Heart right ventricle (tissue), 16 donors: ENCODE results near the gene OR4L1. TPM values are rescaled to one million over a fixed set of nuclear protein-coding genes. Genes with fewer than 3 reads are reported as not detected.

Experiments used
- ATAC-seq, 8 donors: fragments of 200-7000 bp; cut with Tn5 transposase; one replicate each; pipeline ENCODE4 v1.9.1; 2020; ENCODE audit warnings: mild to moderate bottlenecking in 8 of 8, moderate library complexity in 8 of 8, moderate number of reproducible peaks in 1 of 8
- DNase-seq, 2 donors: peaks; one replicate each; pipeline ENCODE4 v3.0.0-alpha.2; 2020
- H3K27ac ChIP-seq, 10 donors: fragments of 200-600 bp; sonication (generic) in 2 of 10; one replicate each; pipeline versions ENCODE4 v1.5.0 to v1.8.0; 2020 to 2022; ENCODE audit warnings: mild to moderate bottlenecking in 3 of 10
- H3K27me3 ChIP-seq, 7 donors: fragments of 200-600 bp; one replicate each; pipeline ENCODE4 v1.8.0; 2021 to 2022; ENCODE audit warnings: mild to moderate bottlenecking in 2 of 7
- H3K36me3 ChIP-seq, 9 donors: fragments of 200-600 bp; sonication (generic) in 1 of 9; one replicate each; pipeline versions ENCODE4 v1.5.0 to v1.8.0; 2020 to 2022; ENCODE audit warnings: mild to moderate bottlenecking in 2 of 9
- H3K4me1 ChIP-seq, 9 donors: fragments of 200-600 bp; sonication (generic) in 1 of 9; one replicate each; pipeline versions ENCODE4 v1.5.0 to v1.8.0; 2020 to 2022; ENCODE audit warnings: mild to moderate bottlenecking in 4 of 9
- H3K4me3 ChIP-seq, 10 donors: fragments of 200-600 bp; sonication (generic) in 2 of 10; one replicate each; pipeline versions ENCODE4 v1.5.0 to v1.8.0; 2020 to 2022; ENCODE audit warnings: mild to moderate bottlenecking in 7 of 10, moderate library complexity in 2 of 10
- H3K9me3 ChIP-seq, 11 donors: fragments of 200-600 bp in 10 of 11; sonication (generic) in 2 of 11; one replicate each; pipeline versions ENCODE4 v1.5.0 to v1.8.0; 2013 to 2022; ENCODE audit warnings: mild to moderate bottlenecking in 2 of 11, control low read depth in 1 of 11, moderate library complexity in 1 of 11
- WGBS, 2 donors: extraction: QIAGEN DNeasy Blood & Tissue Kit; methylation state at CpG; one replicate each; pipeline ENCODE4 v1.1.7; 2013; ENCODE audit warnings: inconsistent platforms in 1 of 2; 5-methylcytosine and 5-hydroxymethylcytosine counted together
- intact Hi-C, 10 donors: fragments of 100-400 bp; cut with DNase I; formaldehyde crosslinking; loops; one replicate each; pipeline versions ENCODE4 v1.11.1 to v1.14.2; 2022
- long read RNA-seq, 3 donors: library from polyadenylated mRNA; unstranded; transcript quantifications; one replicate each; pipeline ENCODE4 v2.0.0, GENCODE V29; 2020 to 2021
- polyA plus RNA-seq, 2 donors: library from polyadenylated mRNA; stranded (reverse); fragments of 200-250 nt; gene quantifications; one replicate each; pipeline ENCODE4 v1.2.3, GENCODE V29; 2013
- total RNA-seq, 10 donors: library from RNA; stranded (reverse); fragmentation: NEBNext Ultra II Directional in 3 of 10; extraction: Animal tissue kit (Norgen Biotek cat#: 25700) in 3 of 10; gene quantifications; one replicate each; pipeline versions ENCODE4 v1.2.1 to v1.2.4, GENCODE V29; 2021 to 2023
- TF ChIP-seq, protein P1 (sequence below), 9 donors: fragments of 200-600 bp; sonication (generic) in 2 of 9; IDR thresholded peaks; one replicate each; pipeline versions ENCODE4 v1.5.0 to v1.8.0; 2021 to 2022; ENCODE audit warnings: antibody characterized with exemption in 9 of 9, mild to moderate bottlenecking in 5 of 9, moderate library complexity in 1 of 9
- donor health status: Arrhythmogenic right ventricular cardiomyopathy.
- donor health status: ischemic (EF 13 %, LVEDD 7.1; RV severe dilation, severe dysfunction).
- donor health status: healthy with polysubstance abuse.
- donor health status: DM: no; HTN: yes; CAD: no.
- donor health status: DM: no; HTN: no; CAD: no.
- donor health status: ischemic (EF 25% LVEDD 6.9; RV normal size, moderate dysfunction).
- donor health status: ischemic (EF 25% LVEDD 5.7; RV mildly dilated, moderate dysfunction).
- donor health status: healthy.
- donor health status: DM: yes; HTN: yes; CAD: no.
- donor health status: Ischemic cardiomyopathy.
- donor health status: ischemic (EF 35%, LVEDD 5.7; RV mildly dilated, moderate dysfunction).
- donor health status: nonischemic (EF 11% LVEDD 7.7; RV severe dilation, severe dysfunction).
- donor health status: DM: yes; HTN: yes; CAD: no.
- donor health status: PGD.
- donor health status: ischemic (EF 29% LVEDD 5.4; RV normal size, mild dysfunction).
- donor health status: nonischemic (EF 23%, LVEDD 6.1; RV moderate dilation, normal function).

The OR4L1 gene, protein sequence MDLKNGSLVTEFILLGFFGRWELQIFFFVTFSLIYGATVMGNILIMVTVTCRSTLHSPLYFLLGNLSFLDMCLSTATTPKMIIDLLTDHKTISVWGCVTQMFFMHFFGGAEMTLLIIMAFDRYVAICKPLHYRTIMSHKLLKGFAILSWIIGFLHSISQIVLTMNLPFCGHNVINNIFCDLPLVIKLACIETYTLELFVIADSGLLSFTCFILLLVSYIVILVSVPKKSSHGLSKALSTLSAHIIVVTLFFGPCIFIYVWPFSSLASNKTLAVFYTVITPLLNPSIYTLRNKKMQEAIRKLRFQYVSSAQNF
- total RNA-seq (not detected), polyA plus RNA-seq (not detected)
- long read RNA-seq, donor 1, result 0 reads
- long read RNA-seq, donor 2, result 0 reads
- long read RNA-seq, donor 3, result 0 reads

DNA sequence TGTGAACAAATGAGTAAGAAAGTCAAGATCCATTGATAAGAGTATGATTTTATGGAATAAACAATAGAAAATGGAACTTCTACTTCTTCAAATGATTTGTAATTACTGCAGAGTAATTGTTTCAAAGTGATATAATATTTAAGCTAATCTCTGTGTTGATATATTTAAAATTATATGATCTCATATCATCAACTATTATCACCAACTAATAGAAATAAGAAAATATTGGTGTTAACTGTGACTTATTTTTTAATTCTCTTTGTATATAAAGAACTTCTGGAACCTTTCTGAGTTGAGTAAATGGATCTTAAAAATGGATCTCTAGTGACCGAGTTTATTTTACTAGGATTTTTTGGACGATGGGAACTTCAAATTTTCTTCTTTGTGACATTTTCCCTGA lies at the start of gene OR4L1:
TSS of gene OR4L1 (plus strand) at position 301 of the 400 bp plus-strand sequence. CDS start at position 301, 0 bp downstream.
- 52 to 61% methylated on average over 2 of the region's 2 CpGs for WGBS, 2 donors
- H3K27me3 ChIP-seq, result no peaks in the 10 kb centered on the region
- H3K9me3 ChIP-seq, result peaks cover 0 to 6% (median 0%) of the 10 kb centered on the region in 11 donors
- no peaks in the 10 kb centered on the region for H3K36me3 ChIP-seq
- no peak within 1 kb of the TSS for H3K4me3 ChIP-seq
- ATAC-seq (no peak), DNase-seq (no peak)
- intact Hi-C loops, result no loop called here
- TF ChIP-seq, protein P1, sequence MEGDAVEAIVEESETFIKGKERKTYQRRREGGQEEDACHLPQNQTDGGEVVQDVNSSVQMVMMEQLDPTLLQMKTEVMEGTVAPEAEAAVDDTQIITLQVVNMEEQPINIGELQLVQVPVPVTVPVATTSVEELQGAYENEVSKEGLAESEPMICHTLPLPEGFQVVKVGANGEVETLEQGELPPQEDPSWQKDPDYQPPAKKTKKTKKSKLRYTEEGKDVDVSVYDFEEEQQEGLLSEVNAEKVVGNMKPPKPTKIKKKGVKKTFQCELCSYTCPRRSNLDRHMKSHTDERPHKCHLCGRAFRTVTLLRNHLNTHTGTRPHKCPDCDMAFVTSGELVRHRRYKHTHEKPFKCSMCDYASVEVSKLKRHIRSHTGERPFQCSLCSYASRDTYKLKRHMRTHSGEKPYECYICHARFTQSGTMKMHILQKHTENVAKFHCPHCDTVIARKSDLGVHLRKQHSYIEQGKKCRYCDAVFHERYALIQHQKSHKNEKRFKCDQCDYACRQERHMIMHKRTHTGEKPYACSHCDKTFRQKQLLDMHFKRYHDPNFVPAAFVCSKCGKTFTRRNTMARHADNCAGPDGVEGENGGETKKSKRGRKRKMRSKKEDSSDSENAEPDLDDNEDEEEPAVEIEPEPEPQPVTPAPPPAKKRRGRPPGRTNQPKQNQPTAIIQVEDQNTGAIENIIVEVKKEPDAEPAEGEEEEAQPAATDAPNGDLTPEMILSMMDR (IDR thresholded peaks at IDR 0.05), result no peak
- H3K27ac ChIP-seq, result no peak within 1 kb of the TSS
- H3K4me1 ChIP-seq, result no peaks in the 10 kb centered on the region

DNA sequence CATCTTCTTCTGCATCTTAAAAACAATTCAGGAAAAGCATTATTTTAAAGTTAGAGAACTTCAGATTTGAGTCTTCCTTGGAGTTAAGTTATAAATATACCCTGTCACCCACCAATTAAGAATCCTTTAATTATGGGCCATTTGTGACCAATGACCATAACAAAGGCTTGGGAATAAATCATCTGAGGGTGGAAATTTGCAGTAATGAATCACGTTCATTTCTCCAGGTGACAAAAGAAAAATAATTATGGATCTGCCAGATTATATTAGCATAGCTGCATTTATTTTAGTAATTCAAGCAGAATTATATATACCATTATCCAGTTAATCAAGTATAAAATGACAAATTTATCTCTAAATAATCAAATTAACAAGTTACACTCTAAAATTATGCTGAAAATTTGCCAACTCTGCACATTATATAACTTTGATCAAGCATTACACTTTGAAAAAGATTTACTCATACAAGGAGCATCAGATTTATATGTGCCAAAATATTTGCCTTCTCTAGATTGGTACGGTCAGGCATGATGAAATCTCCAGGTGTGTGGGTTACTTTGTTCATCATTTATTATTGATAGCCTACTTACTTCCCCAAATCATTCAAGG lies 40.5 kb upstream of the OR4L1 start, which contains the start of gene OR4K14:
TSS of gene OR4K14 (minus strand) at position 51 of the 609 bp plus-strand sequence. CDS start 4,114 bp downstream, outside the sequence.
- H3K27ac ChIP-seq, result no peak within 1 kb of the TSS
- H3K27me3 ChIP-seq, result no peaks in the 10 kb centered on the region
- no peak for DNase-seq
- no peak within 1 kb of the TSS for H3K4me3 ChIP-seq
- TF ChIP-seq, protein P1 (IDR thresholded peaks at IDR 0.05), result no peak
- intact Hi-C loops, result no loop called here
- H3K9me3 ChIP-seq, result peaks cover 0 to 7% (median 0%) of the 10 kb centered on the region in 11 donors
- no peaks in the 10 kb centered on the region for H3K4me1 ChIP-seq
- WGBS, 2 donors, result 57 to 59% methylated on average over 2 of the region's 2 CpGs
- no peak for ATAC-seq
- H3K36me3 ChIP-seq, result no peaks in the 10 kb centered on the region

DNA sequence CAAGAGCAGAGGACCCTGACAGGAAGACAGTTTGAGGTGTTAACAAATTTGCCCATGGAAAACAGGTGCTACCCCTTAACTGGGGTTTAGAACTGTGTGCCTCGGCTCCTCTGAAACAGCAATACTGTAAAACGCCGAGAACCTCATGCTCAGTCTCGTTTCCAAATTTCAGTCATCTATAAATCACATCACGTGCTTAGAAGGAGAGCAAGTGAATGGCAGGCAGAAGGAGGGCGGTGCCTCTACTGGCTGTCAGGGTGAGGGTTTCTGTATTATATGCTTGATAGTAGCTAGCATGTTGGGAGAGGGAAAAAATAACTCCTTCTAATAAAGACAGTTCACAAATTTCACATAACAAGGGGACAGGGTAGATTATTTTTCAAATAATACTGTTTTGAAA lies 28.8 kb upstream of the OR4L1 start:
- H3K9me3 ChIP-seq, result peaks cover 0 to 6% (median 0%) of the 10 kb centered on the region in 11 donors
- TF ChIP-seq, protein P1 (IDR thresholded peaks at IDR 0.05), result no peak
- H3K4me1 ChIP-seq, result no peaks in the 10 kb centered on the region
- DNase-seq (no peak), ATAC-seq (no peak)
- WGBS, 2 donors, result 66 to 70% methylated on average over 6 of the region's 6 CpGs
- no peak overlapping the region for H3K27ac ChIP-seq
- H3K36me3 ChIP-seq, result no peaks in the 10 kb centered on the region
- H3K4me3 ChIP-seq, result no peak overlapping the region
- H3K27me3 ChIP-seq, result no peaks in the 10 kb centered on the region
- intact Hi-C loops, result no loop called here

DNA sequence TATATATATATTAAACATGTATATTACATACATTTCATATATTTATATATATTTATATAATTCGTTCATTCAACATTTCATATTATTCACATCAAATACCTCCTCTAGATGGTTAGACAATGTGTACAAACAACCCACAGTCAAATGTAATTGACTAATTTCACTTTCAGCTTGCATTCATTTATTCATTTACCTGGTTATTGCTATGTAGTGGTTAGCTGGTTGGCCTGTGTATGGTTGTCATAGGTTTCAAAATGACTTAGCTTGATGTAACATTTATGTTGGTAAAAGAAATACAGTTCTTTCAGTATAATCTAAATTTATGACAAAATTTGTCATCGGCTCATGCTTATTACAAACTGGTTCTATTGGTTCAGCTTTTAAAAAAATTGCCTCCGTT lies 24.4 kb upstream of the OR4L1 start:
- peaks cover 0 to 10% (median 0%) of the 10 kb centered on the region in 11 donors for H3K9me3 ChIP-seq
- ATAC-seq (no peak), DNase-seq (no peak)
- H3K4me1 ChIP-seq, result no peaks in the 10 kb centered on the region
- TF ChIP-seq, protein P1 (IDR thresholded peaks at IDR 0.05), result no peak
- H3K36me3 ChIP-seq, result no peaks in the 10 kb centered on the region
- H3K27ac ChIP-seq, result no peak overlapping the region
- no peak overlapping the region for H3K4me3 ChIP-seq
- intact Hi-C loops, result no loop called here
- H3K27me3 ChIP-seq, result no peaks in the 10 kb centered on the region
- 58 to 65% methylated on average over 3 of the region's 3 CpGs for WGBS, 2 donors
